ENCODE results near the gene DNAL4. TPM values are rescaled to one million over a fixed set of nuclear protein-coding genes. Genes with fewer than 3 reads are reported as not detected.
"Not testable (repeated sequence)": the region's sequence is repeated elsewhere in the genome, so short reads cannot be mapped to it uniquely, and the experiment has no call there.

Gene DNAL4
- total RNA-seq, 2 experiments from 2014 or later: 5.9 to 8.0 TPM

- Mint-ChIP-seq H3K27me3 (ENCODE audit: low read depth) (no peaks in the 10 kb centered on the region), H3K27ac (no peak overlapping the region), H3K36me3 (ENCODE audit: low read depth) (no peaks in the 10 kb centered on the region), H3K9me3 (no peaks in the 10 kb centered on the region), H3K4me3 (no peak overlapping the region), H3K4me1 (ENCODE audit: low read depth) (no peaks in the 10 kb centered on the region)
- CTCF ChIA-PET: no interaction called here
- intact Hi-C loops (cut with micrococcal nuclease): no loop called here
- no peak for DNase-seq
These were observed 29.7 kb upstream of the DNAL4 start for GRCh38 chr22:38823637-38824036.

GRCh38 chr22:38823076-38823475, 29.1 kb upstream of the DNAL4 start:
- Mint-ChIP-seq H3K4me3 (no peak overlapping the region), H3K36me3 (ENCODE audit: low read depth) (no peaks in the 10 kb centered on the region), H3K27me3 (ENCODE audit: low read depth) (no peaks in the 10 kb centered on the region), H3K9me3 (no peaks in the 10 kb centered on the region), H3K27ac (no peak overlapping the region), H3K4me1 (ENCODE audit: low read depth) (no peaks in the 10 kb centered on the region)
- intact Hi-C loops (cut with micrococcal nuclease): no loop called here
- CTCF ChIA-PET: no interaction called here
- no peak for DNase-seq

DNA sequence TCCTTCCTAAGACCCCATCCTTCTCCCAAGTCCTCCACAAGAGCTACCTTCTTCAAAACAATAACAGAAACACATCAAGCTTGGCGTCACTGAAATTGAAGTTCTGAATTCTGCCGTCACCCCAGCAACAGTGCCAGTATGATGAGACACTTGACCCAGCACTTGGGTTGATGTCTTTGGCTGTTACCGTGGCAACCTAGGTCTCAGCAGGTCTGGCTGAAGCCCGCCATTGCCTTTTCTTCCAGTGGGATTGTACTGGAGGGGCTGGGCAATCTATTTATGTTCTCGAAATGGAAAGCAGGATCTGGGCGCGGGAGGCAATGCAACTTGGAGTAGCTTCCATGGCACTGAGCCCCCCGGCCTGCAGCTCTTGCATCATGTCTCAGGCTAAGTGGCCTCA, 26.1 kb upstream of the DNAL4 start:
- Mint-ChIP-seq H3K27me3 (ENCODE audit: low read depth) (no peaks in the 10 kb centered on the region), H3K27ac (no peak overlapping the region), H3K9me3 (no peaks in the 10 kb centered on the region), H3K4me1 (ENCODE audit: low read depth) (no peaks in the 10 kb centered on the region), H3K4me3 (no peak overlapping the region), H3K36me3 (ENCODE audit: low read depth) (no peaks in the 10 kb centered on the region)
- no peak for DNase-seq
- CTCF ChIA-PET: interaction anchor here (0.9 kb wide), 1 partner anchor 51 kb away, joined by 4 read pairs; no protein-coding TSS in a partner anchor
- intact Hi-C loops (cut with micrococcal nuclease): no loop called here

DNA sequence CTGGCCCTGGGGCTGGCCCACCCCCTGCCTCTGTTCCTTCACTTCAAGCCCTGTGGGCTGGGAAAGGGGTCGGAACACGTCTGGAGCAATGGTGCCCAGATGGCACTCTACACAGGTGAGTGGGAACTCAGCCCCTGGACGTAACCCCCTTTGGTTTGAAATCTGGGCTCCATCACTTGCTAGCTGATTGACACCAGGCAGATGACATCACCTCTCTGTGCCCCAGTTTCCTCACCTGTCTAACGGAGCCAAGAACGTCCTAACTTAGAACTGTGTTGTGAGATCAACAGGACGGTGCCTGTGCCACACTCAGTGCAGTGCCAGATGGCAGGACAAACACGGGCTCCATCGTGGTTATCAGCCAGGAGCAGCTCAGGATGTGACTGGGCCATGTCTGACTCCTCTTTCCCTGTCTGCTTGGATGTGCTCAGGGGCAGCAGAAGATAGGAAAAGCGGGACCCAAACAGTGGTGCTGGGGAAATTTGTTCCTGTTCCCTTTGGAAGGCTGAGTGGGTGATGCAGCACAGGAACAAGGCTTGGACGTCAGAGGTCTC, 25.5 kb upstream of the DNAL4 start:
- intact Hi-C loops (cut with micrococcal nuclease): no loop called here
- Mint-ChIP-seq H3K27me3 (ENCODE audit: low read depth) (no peaks in the 10 kb centered on the region), H3K27ac (no peak overlapping the region), H3K9me3 (no peaks in the 10 kb centered on the region), H3K4me3 (no peak overlapping the region), H3K36me3 (ENCODE audit: low read depth) (no peaks in the 10 kb centered on the region), H3K4me1 (ENCODE audit: low read depth) (no peaks in the 10 kb centered on the region)
- no peak for DNase-seq
- CTCF ChIA-PET: interaction anchor here (0.9 kb wide), 1 partner anchor 51 kb away, joined by 4 read pairs; no protein-coding TSS in a partner anchor

GRCh38 chr22:38817196-38817595, 23.3 kb upstream of the DNAL4 start:
- DNase-seq: no peak
- no peaks in the 10 kb centered on the region for H3K36me3 Mint-ChIP-seq (ENCODE audit: low read depth)
- intact Hi-C loops (cut with micrococcal nuclease): no loop called here
- CTCF ChIA-PET: interaction anchor here (0.6 kb wide), 1 partner anchor 280 kb away, joined by 5 read pairs; no protein-coding TSS in a partner anchor
- H3K4me3 Mint-ChIP-seq: no peak overlapping the region
- H3K27me3 Mint-ChIP-seq (ENCODE audit: low read depth): no peaks in the 10 kb centered on the region
- no peaks in the 10 kb centered on the region for H3K4me1 Mint-ChIP-seq (ENCODE audit: low read depth)
- no peaks in the 10 kb centered on the region for H3K9me3 Mint-ChIP-seq
- H3K27ac Mint-ChIP-seq: no peak overlapping the region

- Mint-ChIP-seq H3K4me1 (ENCODE audit: low read depth) (no peaks in the 10 kb centered on the region), H3K27ac (no peak overlapping the region), H3K4me3 (no peak overlapping the region), H3K27me3 (ENCODE audit: low read depth) (no peaks in the 10 kb centered on the region), H3K36me3 (ENCODE audit: low read depth) (no peaks in the 10 kb centered on the region), H3K9me3 (no peaks in the 10 kb centered on the region)
- CTCF ChIA-PET: interaction anchor here (0.8 to 1.1 kb wide), 2 partner anchors 47 to 50 kb away, joined by 3 to 4 read pairs; no protein-coding TSS in a partner anchor
- intact Hi-C loops (cut with micrococcal nuclease): no loop called here
- no peak for DNase-seq
These were observed 21.9 kb upstream of the DNAL4 start for GRCh38 chr22:38815842-38816241.

DNA sequence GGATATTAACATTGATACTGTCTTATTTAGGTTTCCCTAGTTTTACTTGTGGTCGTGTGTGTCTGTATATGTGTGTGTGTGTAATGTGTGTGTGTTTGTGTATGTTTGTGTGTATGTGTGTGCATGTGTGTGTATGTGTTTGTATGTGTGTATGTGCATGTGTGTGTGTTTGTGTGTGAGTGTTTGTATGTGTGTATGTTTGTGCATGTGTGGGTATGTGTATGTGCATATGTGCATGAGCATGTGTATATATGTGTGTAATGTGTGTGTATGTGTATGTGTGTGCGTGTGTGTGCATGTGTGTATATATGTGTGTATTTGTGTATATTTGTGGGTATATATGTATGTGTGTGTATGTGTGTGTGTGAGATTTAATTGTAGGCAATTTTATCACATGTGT, 17.3 kb upstream of the DNAL4 start:
- intact Hi-C loops (cut with micrococcal nuclease): no loop called here
- CTCF ChIA-PET: no interaction called here
- H3K9me3 Mint-ChIP-seq: peaks cover 10% of the 10 kb centered on the region

GRCh38 chr22:38805041-38805593, 11.2 kb upstream of the DNAL4 start:
- H3K36me3 Mint-ChIP-seq (ENCODE audit: low read depth); CTCF ChIA-PET; H3K27me3 Mint-ChIP-seq (ENCODE audit: low read depth); H3K9me3 Mint-ChIP-seq; intact Hi-C loops (cut with micrococcal nuclease); DNase-seq; H3K4me1 Mint-ChIP-seq (ENCODE audit: low read depth); H3K4me3 Mint-ChIP-seq; H3K27ac Mint-ChIP-seq: not testable (repeated sequence)

More for the DNA sequence above, 17.3 kb upstream of the DNAL4 start:
- Mint-ChIP-seq H3K4me1 (ENCODE audit: low read depth) (no peaks in the 10 kb centered on the region), H3K27me3 (ENCODE audit: low read depth) (no peaks in the 10 kb centered on the region), H3K36me3 (ENCODE audit: low read depth) (peaks cover 1% of the 10 kb centered on the region), H3K4me3 (no peak overlapping the region), H3K27ac (no peak overlapping the region)
- DNase-seq: no peak

GRCh38 chr22:38802671-38803121, 8.8 kb upstream of the DNAL4 start:
- peaks cover 16% of the 10 kb centered on the region for H3K4me1 Mint-ChIP-seq (ENCODE audit: low read depth)
- H3K36me3 Mint-ChIP-seq (ENCODE audit: low read depth): no peaks in the 10 kb centered on the region
- H3K9me3 Mint-ChIP-seq: peaks cover 4% of the 10 kb centered on the region
- H3K27me3 Mint-ChIP-seq (ENCODE audit: low read depth): no peaks in the 10 kb centered on the region
- no peak overlapping the region for H3K27ac Mint-ChIP-seq
- no peak overlapping the region for H3K4me3 Mint-ChIP-seq
- intact Hi-C loops (cut with micrococcal nuclease): no loop called here
- no peak for DNase-seq
- CTCF ChIA-PET: interaction anchor here (0.6 kb wide), 1 partner anchor 10 kb away, joined by 5 read pairs; no protein-coding TSS in a partner anchor

- CTCF ChIA-PET: interaction anchor here (0.6 kb wide), 1 partner anchor 613 kb away, joined by 4 read pairs; no protein-coding TSS in a partner anchor
- Mint-ChIP-seq H3K4me1 (ENCODE audit: low read depth) (peaks cover 16% of the 10 kb centered on the region), H3K4me3 (no peak overlapping the region), H3K36me3 (ENCODE audit: low read depth) (no peaks in the 10 kb centered on the region), H3K27ac (no peak overlapping the region), H3K27me3 (ENCODE audit: low read depth) (no peaks in the 10 kb centered on the region), H3K9me3 (peaks cover 4% of the 10 kb centered on the region)
- intact Hi-C loops (cut with micrococcal nuclease): no loop called here
- DNase-seq: no peak
These were observed 5.5 kb upstream of the DNAL4 start for GRCh38 chr22:38799265-38800002.

DNA sequence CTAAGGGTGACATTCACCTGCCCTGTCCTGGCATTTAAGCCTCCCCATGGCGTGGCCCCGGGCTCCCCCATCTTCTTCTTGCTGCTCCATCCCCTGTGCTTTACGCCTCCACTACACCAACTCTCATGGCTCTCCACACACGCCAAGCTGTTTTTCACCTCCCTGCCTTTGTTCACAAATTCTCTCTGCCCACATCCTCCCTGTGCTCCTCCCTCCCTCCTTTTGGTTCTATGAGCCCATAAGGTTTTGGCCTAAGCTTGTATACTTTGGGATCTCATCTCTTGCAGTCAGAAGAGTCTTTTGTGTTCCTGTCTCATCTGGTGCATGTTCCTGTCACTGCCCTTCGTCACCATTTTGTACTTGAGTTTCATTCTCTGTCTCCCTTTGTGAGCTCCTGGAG, 4.6 kb upstream of the DNAL4 start:
- intact Hi-C loops (cut with micrococcal nuclease): no loop called here
- DNase-seq: no peak
- Mint-ChIP-seq H3K27me3 (ENCODE audit: low read depth) (no peaks in the 10 kb centered on the region), H3K27ac (no peak overlapping the region), H3K4me1 (ENCODE audit: low read depth) (peaks cover 13% of the 10 kb centered on the region), H3K36me3 (ENCODE audit: low read depth) (no peaks in the 10 kb centered on the region), H3K4me3 (no peak overlapping the region), H3K9me3 (peaks cover 4% of the 10 kb centered on the region)
- CTCF ChIA-PET: interaction anchor here (0.6 kb wide), 1 partner anchor 614 kb away, joined by 4 read pairs; no protein-coding TSS in a partner anchor

GRCh38 chr22:38796262-38796957, 2.5 kb upstream of the DNAL4 start:
- Mint-ChIP-seq H3K4me1 (ENCODE audit: low read depth) (peaks cover 19% of the 10 kb centered on the region), H3K27ac (no peak overlapping the region), H3K27me3 (ENCODE audit: low read depth) (no peaks in the 10 kb centered on the region), H3K4me3 (no peak overlapping the region), H3K36me3 (ENCODE audit: low read depth) (no peaks in the 10 kb centered on the region), H3K9me3 (peaks cover 4% of the 10 kb centered on the region)
- intact Hi-C loops (cut with micrococcal nuclease): no loop called here
- CTCF ChIA-PET: no interaction called here
- DNase-seq: no peak
